ENCODE data around the gene HOXD3. TPM values are rescaled to one million over a fixed set of nuclear protein-coding genes. Genes with fewer than 3 reads are reported as not detected.

HOXD3 gene
- total RNA-seq, 1 experiment from 2014 or later: not detected

DNA sequence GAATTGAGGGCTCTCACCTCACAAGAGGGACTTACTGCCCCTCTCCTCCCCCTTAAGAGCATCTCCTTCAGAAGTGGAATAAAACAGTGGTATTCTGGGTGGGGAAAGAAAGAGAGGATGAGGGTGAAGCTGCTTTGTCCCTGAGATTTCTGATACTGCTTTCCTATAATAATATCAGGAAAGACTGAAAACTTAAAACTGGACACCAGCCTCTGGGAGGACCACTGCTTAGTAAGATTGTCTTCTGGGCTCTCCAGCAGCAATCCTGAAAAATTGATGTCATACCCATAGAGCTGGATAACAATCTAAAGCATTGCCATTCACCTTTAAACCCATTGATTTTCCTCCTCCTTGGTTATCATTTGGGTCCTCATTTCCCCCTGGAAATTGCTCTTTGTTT lies 10.5 kb upstream of the HOXD3 start:
- Histone ChIP-seq H4K20me1 (ENCODE audit: control insufficient read depth, insufficient read depth, insufficient read length) (no peaks in the 10 kb centered on the region), H4K91ac (ENCODE audit: insufficient read length, low read depth, low read length) (no peak overlapping the region), H3K9me3 (ENCODE audit: control insufficient read depth, low read depth, low read length) (no peaks in the 10 kb centered on the region), H2BK20ac (ENCODE audit: low read depth, low read length, poor library complexity, severe bottlenecking) (no peak overlapping the region), H2AFZ (ENCODE audit: low read length) (no peak overlapping the region), H4K5ac (ENCODE audit: insufficient read length, low read depth, low read length) (no peak overlapping the region), H3K18ac (ENCODE audit: insufficient read length, low read depth, low read length) (no peak overlapping the region), H3K23me2 (ENCODE audit: insufficient read length, low read depth, low read length, poor library complexity, severe bottlenecking) (no peaks in the 10 kb centered on the region), H3K79me2 (ENCODE audit: insufficient read depth, low read length) (no peaks in the 10 kb centered on the region), H3K23ac (ENCODE audit: insufficient read length, low read depth, low read length) (no peak overlapping the region), H3K27me3 (ENCODE audit: insufficient read depth, low read length) (peaks cover 93% of the 10 kb centered on the region), H2BK5ac (ENCODE audit: insufficient read length, low read length) (no peak overlapping the region), H3K4me1 (ENCODE audit: insufficient read depth, low read length) (no peaks in the 10 kb centered on the region), H3K14ac (ENCODE audit: insufficient read depth, low read length) (no peak overlapping the region), H3K4ac (ENCODE audit: low read depth, low read length) (no peak overlapping the region), H3K56ac (ENCODE audit: insufficient read length, low read depth, low read length) (no peak overlapping the region), H3K79me1 (ENCODE audit: insufficient read depth, low read depth, low read length, poor library complexity, severe bottlenecking) (no peaks in the 10 kb centered on the region), H4K8ac (replicated peaks; ENCODE audit: insufficient read length, low read depth, low read length) (no peak overlapping the region), H2BK15ac (ENCODE audit: low read depth, low read length) (no peak overlapping the region), H3K27ac (ENCODE audit: insufficient read length, low read depth, low read length) (no peak overlapping the region), H3T11ph (ENCODE audit: low read length) (no peak overlapping the region), H3K9ac (ENCODE audit: extremely low read depth, insufficient read length, low read length) (no peak overlapping the region), H2BK120ac (ENCODE audit: low read depth, low read length, poor library complexity, severe bottlenecking) (no peak overlapping the region), H2BK12ac (ENCODE audit: insufficient read length, low read depth, low read length) (no peak overlapping the region), H2AK5ac (ENCODE audit: insufficient read length, low read length) (no peak overlapping the region), H3K4me2 (ENCODE audit: insufficient read depth, insufficient read length, low read length) (no peak overlapping the region)
- no peak overlapping the region for H3K4me3 Mint-ChIP-seq
- peaks cover 3 to 8% of the 10 kb centered on the region in 2 experiments; a peak in 3 of 5 replicates for H3K9me3 Mint-ChIP-seq
- H3K36me3 Mint-ChIP-seq (ENCODE audit: insufficient read depth in 1 of 3, low read depth in 3 of 3): no peaks in the 10 kb centered on the region; a peak in 1 of 7 replicates
- no peak for DNase-seq
- no peak overlapping the region for H3K27ac Mint-ChIP-seq
- TF ChIP-seq, protein P1, sequence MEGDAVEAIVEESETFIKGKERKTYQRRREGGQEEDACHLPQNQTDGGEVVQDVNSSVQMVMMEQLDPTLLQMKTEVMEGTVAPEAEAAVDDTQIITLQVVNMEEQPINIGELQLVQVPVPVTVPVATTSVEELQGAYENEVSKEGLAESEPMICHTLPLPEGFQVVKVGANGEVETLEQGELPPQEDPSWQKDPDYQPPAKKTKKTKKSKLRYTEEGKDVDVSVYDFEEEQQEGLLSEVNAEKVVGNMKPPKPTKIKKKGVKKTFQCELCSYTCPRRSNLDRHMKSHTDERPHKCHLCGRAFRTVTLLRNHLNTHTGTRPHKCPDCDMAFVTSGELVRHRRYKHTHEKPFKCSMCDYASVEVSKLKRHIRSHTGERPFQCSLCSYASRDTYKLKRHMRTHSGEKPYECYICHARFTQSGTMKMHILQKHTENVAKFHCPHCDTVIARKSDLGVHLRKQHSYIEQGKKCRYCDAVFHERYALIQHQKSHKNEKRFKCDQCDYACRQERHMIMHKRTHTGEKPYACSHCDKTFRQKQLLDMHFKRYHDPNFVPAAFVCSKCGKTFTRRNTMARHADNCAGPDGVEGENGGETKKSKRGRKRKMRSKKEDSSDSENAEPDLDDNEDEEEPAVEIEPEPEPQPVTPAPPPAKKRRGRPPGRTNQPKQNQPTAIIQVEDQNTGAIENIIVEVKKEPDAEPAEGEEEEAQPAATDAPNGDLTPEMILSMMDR (conservative IDR thresholded peaks at IDR 0.05): no peak
- H3K4me1 Mint-ChIP-seq: peaks cover 2 to 16% of the 10 kb centered on the region in 2 experiments; a peak in 3 of 4 replicates
- peaks cover 100% of the 10 kb centered on the region for H3K27me3 Mint-ChIP-seq (ENCODE audit: low read depth)

All from H9 (cell line).